Measurements from ENCODE around the gene NBPF9.
"Not testable (repeated sequence)": the region's sequence is repeated elsewhere in the genome, so short reads cannot be mapped to it uniquely, and the experiment has no call there.

GRCh38 chr1:149018577-149018976, 84.8 kb downstream of the NBPF9 start:
- not testable (repeated sequence) for TF ChIP-seq CTCF (IDR thresholded peaks at IDR 0.05); TP53 (CRISPR knock-in tag; IDR thresholded peaks at IDR 0.05); USF2 (CRISPR knock-in tag; IDR thresholded peaks at IDR 0.05); NR2C2 (CRISPR knock-in tag; IDR thresholded peaks at IDR 0.05); E2F1 (CRISPR knock-in tag; IDR thresholded peaks at IDR 0.05); ZNF512 (CRISPR knock-in tag; IDR thresholded peaks at IDR 0.05; ENCODE audit: borderline replicate concordance); HMGXB4 (CRISPR knock-in tag; IDR thresholded peaks at IDR 0.05)
